Left forelimb (tissue), 1 donor: Measurements from ENCODE around the gene VTCN1.

Source experiments
- DNase-seq: peaks from one replicate; pipeline ENCODE4 v3.0.0-alpha.2; 2018; ENCODE audit warnings: low spot score

VTCN1 gene

DNA sequence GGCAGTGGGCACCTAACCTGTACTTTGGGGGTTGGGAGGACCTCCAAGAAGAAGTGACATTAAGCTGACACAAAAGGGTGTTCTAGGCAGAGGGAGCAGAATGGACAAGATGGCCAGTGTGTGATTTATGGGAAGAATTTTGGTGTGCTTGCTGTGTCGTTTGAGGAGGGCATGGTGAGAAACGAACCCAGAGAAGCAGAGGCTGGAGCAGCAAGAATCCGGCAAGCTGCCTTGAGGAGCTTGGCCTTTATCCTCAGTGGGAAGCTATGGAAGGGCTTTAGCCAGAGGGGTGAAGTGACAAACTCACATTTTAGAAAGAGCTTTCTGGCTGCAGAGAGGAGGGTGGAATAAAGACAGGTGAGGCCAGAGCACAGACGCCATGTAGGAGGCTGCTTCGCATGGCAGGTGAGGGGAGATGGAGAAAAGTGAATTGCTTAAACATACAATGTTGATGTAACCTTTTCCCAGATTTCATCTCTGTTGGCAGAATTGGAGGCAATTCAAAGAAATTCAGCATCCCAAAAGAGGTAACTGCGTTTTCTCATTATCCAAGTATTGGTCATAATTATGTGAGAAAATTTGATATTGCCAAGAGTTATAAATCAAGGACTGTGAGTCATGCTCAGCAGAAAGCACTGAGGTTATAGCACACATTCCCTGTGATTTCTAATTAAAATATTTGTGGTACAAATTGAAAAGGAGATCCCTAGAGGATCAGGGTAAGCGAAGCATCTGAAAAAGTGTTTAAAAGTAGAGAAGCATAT, 115.7 kb downstream of the VTCN1 start:
- no peak for DNase-seq

DNA sequence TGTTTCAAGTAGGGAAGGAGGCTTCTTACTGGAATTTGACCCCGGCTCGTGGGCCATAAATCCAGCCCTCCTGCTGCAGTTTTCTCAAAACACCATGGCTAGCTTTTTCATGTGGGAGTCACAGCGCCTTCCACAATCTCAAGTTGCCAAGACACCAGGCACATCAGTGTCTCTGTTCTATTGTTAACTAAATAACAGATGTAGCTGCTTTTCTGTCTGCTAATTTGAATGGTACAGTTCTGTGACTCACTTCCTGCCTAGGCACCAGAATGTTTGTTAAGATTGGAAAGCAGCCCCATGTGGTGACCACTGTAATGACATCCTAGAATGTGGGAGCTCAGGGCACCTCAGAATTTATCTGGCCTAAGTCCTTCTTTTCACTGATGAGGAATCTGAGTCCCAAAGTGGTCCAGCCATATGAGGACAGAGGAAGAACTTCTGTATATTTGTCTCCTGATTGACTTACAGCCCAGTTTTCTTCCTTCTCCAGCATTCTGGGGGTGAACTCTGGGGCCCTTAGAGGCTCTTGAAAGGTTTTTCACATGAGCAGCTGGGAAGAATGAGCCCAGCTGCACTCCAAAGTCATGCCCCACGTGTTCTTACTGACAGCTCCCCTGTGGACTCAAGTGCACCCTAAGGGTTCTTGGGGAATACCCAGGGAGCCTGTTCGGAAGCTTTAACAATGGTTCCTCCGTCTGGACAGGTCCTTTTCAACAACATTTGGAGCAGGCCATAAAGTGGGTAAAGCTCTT, 116.7 kb downstream of the VTCN1 start:
- no peak for DNase-seq
